Measurements from ENCODE around the gene HSFX3. TPM values are rescaled to one million over a fixed set of nuclear protein-coding genes. Genes with fewer than 3 reads are reported as not detected.

HSFX3 gene
- polyA plus RNA-seq, 3 donors = not detected

GRCh38 chrX:149572743-149573142, 23.0 kb upstream of the HSFX3 start:
- H3K4me2 ChIP-seq (replicated peaks; ENCODE audit: extremely low read depth, low read length, poor library complexity, severe bottlenecking) = no peak overlapping the region
- no peak for DNase-seq
- H3K9ac ChIP-seq (ENCODE audit: insufficient read depth, low read length, poor library complexity, severe bottlenecking) = no peak overlapping the region

DNA sequence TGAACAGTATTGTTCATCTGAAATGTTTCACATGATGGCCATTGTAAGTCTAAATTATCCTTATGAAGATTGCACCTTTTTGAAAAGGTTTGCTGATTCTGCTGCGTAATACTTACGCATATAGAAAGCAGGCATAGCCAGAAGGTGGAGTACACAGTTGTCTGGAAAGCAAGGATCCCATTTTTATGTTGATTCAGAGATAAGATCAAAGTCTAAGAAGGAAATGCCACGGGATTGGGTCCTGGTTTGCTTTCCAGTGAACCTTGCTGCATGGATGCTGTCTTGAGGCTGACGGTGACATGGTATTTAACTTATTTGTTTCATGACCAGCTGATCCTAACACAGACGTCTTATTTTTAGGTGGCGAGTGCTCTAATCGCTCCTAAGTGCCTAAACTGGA, 22.0 kb upstream of the HSFX3 start:
- H3K27me3 Mint-ChIP-seq (ENCODE audit: low read depth in 3 of 3) = no peaks in the 10 kb centered on the region
- no peaks in the 10 kb centered on the region for H3K9me3 ChIP-seq (replicated peaks in 1 of 2; ENCODE audit: control insufficient read depth in 1 of 2, insufficient read depth in 1 of 2, low read length in 2 of 2)
- no peak overlapping the region for H3K4me3 Mint-ChIP-seq
- H3K36me3 ChIP-seq (replicated peaks in 1 of 2; ENCODE audit: control insufficient read depth in 1 of 2, insufficient read depth in 2 of 2, low read length in 2 of 2) = no peaks in the 10 kb centered on the region
- no peaks in the 10 kb centered on the region for H3K27me3 ChIP-seq (ENCODE audit: control insufficient read depth in 2 of 2, insufficient read depth in 2 of 2, low read length in 2 of 2)
- TF ChIP-seq, protein P1, sequence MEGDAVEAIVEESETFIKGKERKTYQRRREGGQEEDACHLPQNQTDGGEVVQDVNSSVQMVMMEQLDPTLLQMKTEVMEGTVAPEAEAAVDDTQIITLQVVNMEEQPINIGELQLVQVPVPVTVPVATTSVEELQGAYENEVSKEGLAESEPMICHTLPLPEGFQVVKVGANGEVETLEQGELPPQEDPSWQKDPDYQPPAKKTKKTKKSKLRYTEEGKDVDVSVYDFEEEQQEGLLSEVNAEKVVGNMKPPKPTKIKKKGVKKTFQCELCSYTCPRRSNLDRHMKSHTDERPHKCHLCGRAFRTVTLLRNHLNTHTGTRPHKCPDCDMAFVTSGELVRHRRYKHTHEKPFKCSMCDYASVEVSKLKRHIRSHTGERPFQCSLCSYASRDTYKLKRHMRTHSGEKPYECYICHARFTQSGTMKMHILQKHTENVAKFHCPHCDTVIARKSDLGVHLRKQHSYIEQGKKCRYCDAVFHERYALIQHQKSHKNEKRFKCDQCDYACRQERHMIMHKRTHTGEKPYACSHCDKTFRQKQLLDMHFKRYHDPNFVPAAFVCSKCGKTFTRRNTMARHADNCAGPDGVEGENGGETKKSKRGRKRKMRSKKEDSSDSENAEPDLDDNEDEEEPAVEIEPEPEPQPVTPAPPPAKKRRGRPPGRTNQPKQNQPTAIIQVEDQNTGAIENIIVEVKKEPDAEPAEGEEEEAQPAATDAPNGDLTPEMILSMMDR (IDR thresholded peaks at IDR 0.05) = no peak
- H3K36me3 Mint-ChIP-seq = no peaks in the 10 kb centered on the region
- 96% methylated on average over 6 of the region's 7 CpGs for WGBS (ENCODE audit: insufficient coverage)
- no peaks in the 10 kb centered on the region for H3K79me2 ChIP-seq (ENCODE audit: insufficient read depth, low read length)
- H3K4me1 ChIP-seq (ENCODE audit: control insufficient read depth in 1 of 2, insufficient read depth in 2 of 2, low read length in 2 of 2) = no peaks in the 10 kb centered on the region
- H3K4me2 ChIP-seq (replicated peaks; ENCODE audit: extremely low read depth, low read length, poor library complexity, severe bottlenecking) = no peak overlapping the region
- no peak overlapping the region for H3K4me3 ChIP-seq (replicated peaks in 1 of 3; ENCODE audit: low read depth in 2 of 3, low read length in 3 of 3)
- H3K27ac Mint-ChIP-seq = no peak overlapping the region
- no peaks in the 10 kb centered on the region for H3K9me3 Mint-ChIP-seq
- no peaks in the 10 kb centered on the region for H3K4me1 Mint-ChIP-seq
- intact Hi-C loops (cut with micrococcal nuclease) = no loop called here
- no peak for DNase-seq
- no peak overlapping the region for H3K27ac ChIP-seq (ENCODE audit: low read depth in 1 of 2, low read length in 2 of 2)
- no peak overlapping the region for H3K9ac ChIP-seq (ENCODE audit: insufficient read depth, low read length, poor library complexity, severe bottlenecking)
- H2AFZ ChIP-seq (ENCODE audit: insufficient read depth, low read depth, low read length, poor library complexity, severe bottlenecking) = no peak overlapping the region
- H4K20me1 ChIP-seq (ENCODE audit: insufficient read depth, low read length) = no peaks in the 10 kb centered on the region

More at GRCh38 chrX:149572743-149573142, 23.0 kb upstream of the HSFX3 start:
- no peak overlapping the region for H3K4me3 Mint-ChIP-seq
- H3K4me1 Mint-ChIP-seq = no peaks in the 10 kb centered on the region
- no peaks in the 10 kb centered on the region for H3K36me3 Mint-ChIP-seq
- Histone ChIP-seq H3K79me2 (ENCODE audit: insufficient read depth, low read length) (no peaks in the 10 kb centered on the region), H2AFZ (ENCODE audit: insufficient read depth, low read depth, low read length, poor library complexity, severe bottlenecking) (no peak overlapping the region), H3K4me1 (ENCODE audit: control insufficient read depth in 1 of 2, insufficient read depth in 2 of 2, low read length in 2 of 2) (no peaks in the 10 kb centered on the region), H3K27me3 (ENCODE audit: control insufficient read depth in 2 of 2, insufficient read depth in 2 of 2, low read length in 2 of 2) (no peaks in the 10 kb centered on the region), H3K4me3 (replicated peaks in 1 of 3; ENCODE audit: low read depth in 2 of 3, low read length in 3 of 3) (no peak overlapping the region), H3K36me3 (replicated peaks in 1 of 2; ENCODE audit: control insufficient read depth in 1 of 2, insufficient read depth in 2 of 2, low read length in 2 of 2) (no peaks in the 10 kb centered on the region), H3K9me3 (replicated peaks in 1 of 2; ENCODE audit: control insufficient read depth in 1 of 2, insufficient read depth in 1 of 2, low read length in 2 of 2) (no peaks in the 10 kb centered on the region), H3K27ac (ENCODE audit: low read depth in 1 of 2, low read length in 2 of 2) (no peak overlapping the region), H4K20me1 (ENCODE audit: insufficient read depth, low read length) (no peaks in the 10 kb centered on the region)
- no peaks in the 10 kb centered on the region for H3K27me3 Mint-ChIP-seq (ENCODE audit: low read depth in 3 of 3)
- WGBS (ENCODE audit: insufficient coverage) = no CpG with 5 or more reads among the region's 1 CpG
- no peaks in the 10 kb centered on the region for H3K9me3 Mint-ChIP-seq
- intact Hi-C loops (cut with micrococcal nuclease) = no loop called here
- no peak overlapping the region for H3K27ac Mint-ChIP-seq
- TF ChIP-seq, protein P1 (IDR thresholded peaks at IDR 0.05) = no peak

All from CD14-positive monocyte (primary cell).